Neutrophil (primary cell): ENCODE results near the gene MYBPC3.

ENCODE experiments used
- H3K27ac ChIP-seq: fragments of 200-600 bp; sonication (generic); 2 replicates; pipeline ENCODE4 v1.5.1; 2016; ENCODE audit warnings: mild to moderate bottlenecking, moderate library complexity
- H3K27me3 ChIP-seq: fragments of 200-600 bp; sonication (generic); 2 replicates; pipeline ENCODE4 v1.6.0; 2016; ENCODE audit warnings: mild to moderate bottlenecking
- H3K36me3 ChIP-seq: fragments of 200-600 bp; sonication (generic); 2 replicates; pipeline ENCODE4 v1.5.1; 2017
- H3K4me1 ChIP-seq, 2 experiments: fragments of 200-600 bp in 1 of 2; sonication (generic) in 1 of 2; 1 replicate in 1 of 2; 2 replicates in 1 of 2; pipeline versions ENCODE4 v1.5.1 to v1.6.1; 2013 to 2016; ENCODE audit warnings: low read depth in 1 of 2, low read length in 1 of 2, mild to moderate bottlenecking in 1 of 2, moderate library complexity in 1 of 2; ENCODE audit not compliant: control insufficient read depth in 1 of 2, insufficient read depth in 1 of 2
- H3K4me3 ChIP-seq, 2 experiments: fragments of 200-600 bp in 1 of 2; sonication (generic) in 1 of 2; 1 replicate in 1 of 2; 2 replicates in 1 of 2; pipeline ENCODE4 v1.5.1; 2013 to 2016; ENCODE audit warnings: low read depth in 1 of 2, low read length in 1 of 2, mild to moderate bottlenecking in 1 of 2, moderate library complexity in 1 of 2
- H3K9me3 ChIP-seq: fragments of 200-600 bp; sonication (generic); 2 replicates; pipeline ENCODE4 v1.5.1; 2016
- TF ChIP-seq, protein P1 (sequence below): fragments of 200-600 bp; sonication (generic); IDR thresholded peaks from 2 replicates; pipeline ENCODE4 v1.5.1; 2016; ENCODE audit warnings: antibody characterized with exemption

MYBPC3 gene

DNA sequence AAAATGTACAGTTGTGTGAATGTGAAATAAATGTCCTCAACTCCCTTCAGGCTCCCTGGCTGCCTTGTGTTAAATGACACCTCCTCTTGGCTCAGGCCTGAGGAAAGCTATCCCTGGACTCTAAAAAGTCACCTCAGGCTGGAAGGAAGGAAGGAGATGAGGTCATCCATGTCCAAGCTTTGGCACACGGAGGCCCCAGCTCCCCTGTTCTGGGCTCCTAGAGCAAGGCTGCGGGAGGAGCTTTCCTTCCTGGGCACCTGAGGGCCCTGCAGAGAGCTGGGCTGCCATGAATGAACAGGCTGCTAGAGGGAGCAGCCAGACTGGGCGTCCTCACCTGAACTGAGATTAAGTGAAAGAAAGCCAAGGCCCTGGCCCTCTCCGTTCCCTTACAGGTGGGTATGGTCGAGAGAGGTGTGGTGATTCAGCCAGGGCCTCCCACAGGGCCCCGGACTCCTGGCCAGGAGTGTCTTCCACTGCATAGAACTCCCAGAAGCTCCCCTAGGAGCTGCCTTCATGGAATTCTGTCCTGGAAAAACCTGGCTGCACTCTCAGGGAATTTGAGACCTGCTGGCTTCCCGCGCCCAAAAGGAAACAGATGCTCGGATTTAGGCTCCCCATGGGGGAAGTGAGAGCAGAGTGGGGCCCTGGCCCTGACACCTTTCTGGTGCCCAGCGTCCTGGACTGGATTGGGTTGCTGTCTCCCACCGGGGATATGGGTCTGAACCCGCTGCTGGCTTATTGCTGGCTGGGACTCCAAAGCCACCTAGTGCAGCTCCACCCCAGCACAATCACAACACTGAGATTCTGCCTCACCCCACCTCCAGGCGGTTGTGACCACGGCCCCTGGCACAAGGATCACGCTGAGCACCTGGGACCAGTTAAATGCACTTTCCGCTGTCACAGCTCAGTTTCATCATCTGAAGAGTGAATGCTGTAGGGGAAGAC, 22.2 kb downstream of the MYBPC3 start:
- TF ChIP-seq, protein P1, sequence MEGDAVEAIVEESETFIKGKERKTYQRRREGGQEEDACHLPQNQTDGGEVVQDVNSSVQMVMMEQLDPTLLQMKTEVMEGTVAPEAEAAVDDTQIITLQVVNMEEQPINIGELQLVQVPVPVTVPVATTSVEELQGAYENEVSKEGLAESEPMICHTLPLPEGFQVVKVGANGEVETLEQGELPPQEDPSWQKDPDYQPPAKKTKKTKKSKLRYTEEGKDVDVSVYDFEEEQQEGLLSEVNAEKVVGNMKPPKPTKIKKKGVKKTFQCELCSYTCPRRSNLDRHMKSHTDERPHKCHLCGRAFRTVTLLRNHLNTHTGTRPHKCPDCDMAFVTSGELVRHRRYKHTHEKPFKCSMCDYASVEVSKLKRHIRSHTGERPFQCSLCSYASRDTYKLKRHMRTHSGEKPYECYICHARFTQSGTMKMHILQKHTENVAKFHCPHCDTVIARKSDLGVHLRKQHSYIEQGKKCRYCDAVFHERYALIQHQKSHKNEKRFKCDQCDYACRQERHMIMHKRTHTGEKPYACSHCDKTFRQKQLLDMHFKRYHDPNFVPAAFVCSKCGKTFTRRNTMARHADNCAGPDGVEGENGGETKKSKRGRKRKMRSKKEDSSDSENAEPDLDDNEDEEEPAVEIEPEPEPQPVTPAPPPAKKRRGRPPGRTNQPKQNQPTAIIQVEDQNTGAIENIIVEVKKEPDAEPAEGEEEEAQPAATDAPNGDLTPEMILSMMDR: no peak
- H3K4me1 ChIP-seq: no peaks in the 10 kb centered on the region

DNA sequence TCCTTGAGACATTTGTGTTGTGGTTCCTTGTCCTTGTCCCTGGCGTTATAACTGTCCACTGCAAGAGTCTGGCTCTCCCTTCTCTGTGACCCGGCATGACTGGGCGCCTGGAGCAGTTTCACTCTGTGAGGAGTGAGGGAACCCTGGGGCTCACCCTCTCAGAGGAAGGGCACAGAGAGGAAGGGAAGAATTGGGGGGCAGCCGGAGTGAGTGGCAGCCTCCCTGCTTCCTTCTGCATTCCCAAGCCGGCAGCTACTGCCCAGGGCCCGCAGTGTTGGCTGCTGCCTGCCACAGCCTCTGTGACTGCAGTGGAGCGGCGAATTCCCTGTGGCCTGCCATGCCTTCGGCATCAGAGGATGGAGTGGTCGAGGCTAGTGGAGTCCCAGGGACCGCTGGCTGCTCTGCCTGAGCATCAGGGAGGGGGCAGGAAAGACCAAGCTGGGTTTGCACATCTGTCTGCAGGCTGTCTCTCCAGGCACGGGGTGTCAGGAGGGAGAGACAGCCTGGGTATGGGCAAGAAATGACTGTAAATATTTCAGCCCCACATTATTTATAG, 23.0 kb downstream of the MYBPC3 start:
- H3K4me1 ChIP-seq: no peaks in the 10 kb centered on the region
- no peaks in the 10 kb centered on the region for H3K27me3 ChIP-seq
- H3K36me3 ChIP-seq: peaks cover 92% of the 10 kb centered on the region
- TF ChIP-seq, protein P1: no peak
- no peaks in the 10 kb centered on the region for H3K9me3 ChIP-seq
- H3K27ac ChIP-seq: no peak overlapping the region
- no peak overlapping the region for H3K4me3 ChIP-seq

More for the DNA sequence above, 22.2 kb downstream of the MYBPC3 start:
- Histone ChIP-seq H3K4me3 (no peak overlapping the region), H3K27ac (no peak overlapping the region), H3K27me3 (no peaks in the 10 kb centered on the region), H3K9me3 (no peaks in the 10 kb centered on the region), H3K36me3 (peaks cover 98% of the 10 kb centered on the region)

DNA sequence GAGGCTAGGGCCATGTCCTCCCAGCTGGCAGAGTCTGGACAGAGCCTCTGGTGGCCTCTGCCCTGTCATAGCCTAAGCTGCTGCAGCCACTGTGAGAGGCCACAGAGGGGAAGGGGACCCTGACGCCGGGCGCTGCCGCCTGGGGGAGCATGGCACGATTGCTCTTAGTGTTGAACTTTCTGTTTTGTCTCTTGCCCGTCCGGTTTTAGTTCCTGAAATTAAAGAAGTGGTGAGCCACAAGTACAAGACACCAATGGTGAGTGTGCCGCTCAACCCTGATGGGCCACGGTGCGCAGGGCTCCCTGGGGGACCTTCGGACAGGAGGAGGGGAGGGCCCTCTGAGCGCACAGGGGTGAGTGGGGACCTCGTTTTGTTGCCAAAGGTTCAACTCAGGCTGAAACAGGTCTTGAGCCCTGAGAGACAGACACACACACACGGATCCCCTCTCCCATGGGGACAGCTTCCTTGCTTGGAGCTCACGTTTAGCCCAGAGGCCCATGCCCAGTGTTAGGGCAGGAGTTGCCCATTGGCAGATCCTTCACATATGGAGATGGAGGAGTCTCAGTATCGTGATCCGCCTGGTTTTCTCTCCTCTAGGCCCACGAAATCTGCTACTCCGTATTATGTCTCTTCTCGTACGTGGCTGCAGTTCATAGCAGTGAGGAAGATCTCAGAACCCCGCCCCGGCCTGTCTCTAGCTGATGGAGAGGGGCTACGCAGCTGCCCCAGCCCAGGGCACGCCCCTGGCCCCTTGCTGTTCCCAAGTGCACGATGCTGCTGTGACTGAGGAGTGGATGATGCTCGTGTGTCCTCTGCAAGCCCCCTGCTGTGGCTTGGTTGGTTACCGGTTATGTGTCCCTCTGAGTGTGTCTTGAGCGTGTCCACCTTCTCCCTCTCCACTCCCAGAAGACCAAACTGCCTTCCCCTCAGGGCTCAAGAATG, 23.8 kb downstream of the MYBPC3 start:
- Histone ChIP-seq H3K9me3 (no peaks in the 10 kb centered on the region), H3K4me1 (no peaks in the 10 kb centered on the region), H3K27ac (no peak overlapping the region), H3K36me3 (peaks cover 84% of the 10 kb centered on the region), H3K27me3 (no peaks in the 10 kb centered on the region), H3K4me3 (no peak overlapping the region)
- TF ChIP-seq, protein P1: no peak

DNA sequence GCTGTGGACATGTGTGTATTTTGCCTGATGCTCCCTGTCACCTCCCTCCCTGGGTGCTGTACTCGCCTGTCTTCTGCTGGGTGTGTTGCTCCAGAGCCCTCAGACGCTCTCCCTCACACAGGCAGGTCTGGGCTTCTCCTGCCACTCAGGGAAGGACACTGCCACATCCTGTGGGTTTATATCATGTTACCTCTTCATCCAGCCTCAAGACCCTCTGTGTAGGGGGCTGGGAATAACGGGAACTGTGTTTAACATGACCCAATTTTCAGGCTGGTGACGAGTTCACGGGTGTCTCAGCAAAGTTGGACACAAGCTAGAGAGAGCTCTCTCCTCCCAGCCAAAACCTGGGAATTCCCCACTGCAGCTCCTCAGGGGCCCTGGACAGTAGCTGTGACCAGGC, 24.6 kb downstream of the MYBPC3 start:
- no peak overlapping the region for H3K4me3 ChIP-seq
- no peaks in the 10 kb centered on the region for H3K27me3 ChIP-seq
- H3K36me3 ChIP-seq: peaks cover 77% of the 10 kb centered on the region
- H3K27ac ChIP-seq: no peak overlapping the region
- H3K4me1 ChIP-seq: no peaks in the 10 kb centered on the region
- TF ChIP-seq, protein P1: no peak
- H3K9me3 ChIP-seq: no peaks in the 10 kb centered on the region

DNA sequence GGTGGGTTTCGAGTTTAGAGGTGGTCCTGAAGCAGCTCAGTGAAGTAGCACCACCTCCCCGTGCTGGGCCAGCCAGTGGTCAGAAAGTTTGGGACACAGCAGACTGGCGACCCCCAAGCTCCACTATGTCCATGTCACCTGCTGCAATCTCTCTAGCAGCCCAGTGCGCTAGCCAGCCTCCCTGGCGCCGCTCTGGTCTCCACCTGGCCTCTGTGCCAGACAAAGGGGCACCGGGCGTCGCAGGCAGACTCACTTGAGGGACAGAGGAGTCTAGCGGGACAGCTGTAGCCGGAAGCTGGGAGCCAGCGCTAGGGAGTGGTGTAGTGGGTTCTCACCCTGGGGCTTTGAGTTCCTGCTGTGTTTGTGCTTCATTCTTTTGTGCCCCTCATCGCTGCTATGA, 25.5 kb downstream of the MYBPC3 start:
- Histone ChIP-seq H3K4me1 (no peaks in the 10 kb centered on the region), H3K27ac (no peak overlapping the region), H3K9me3 (no peaks in the 10 kb centered on the region), H3K4me3 (no peak overlapping the region), H3K27me3 (no peaks in the 10 kb centered on the region), H3K36me3 (peaks cover 77% of the 10 kb centered on the region)
- TF ChIP-seq, protein P1: no peak
